Measurements from ENCODE around the gene YWHAQ.

YWHAQ gene

GRCh38 chr2:9649261-9649660 is 18.5 kb upstream of the YWHAQ start:
- Histone ChIP-seq H3K27me3 (ENCODE audit: insufficient read depth, low read depth, severe bottlenecking) (no peaks in the 10 kb centered on the region), H3K4me3 (ENCODE audit: low read depth, low read length) (no peak overlapping the region), H3K36me3 (no peaks in the 10 kb centered on the region), H3K27ac (no peak overlapping the region; the same call in 1 of the 2 replicates), H3K9me3 (ENCODE audit: severe bottlenecking) (no peaks in the 10 kb centered on the region)
- no peak for DNase-seq
- TF ChIP-seq CTCF (IDR thresholded peaks at IDR 0.05; ENCODE audit: low read depth, low read length) = no peak

GRCh38 chr2:9648821-9649220 is 18.0 kb upstream of the YWHAQ start:
- no peak for DNase-seq
- no peak overlapping the region for H3K4me3 ChIP-seq (ENCODE audit: low read depth, low read length)

GRCh38 chr2:9647884-9648283 is 17.1 kb upstream of the YWHAQ start:
- Histone ChIP-seq H3K36me3 (no peaks in the 10 kb centered on the region), H3K27me3 (ENCODE audit: insufficient read depth, low read depth, severe bottlenecking) (no peaks in the 10 kb centered on the region), H3K4me3 (ENCODE audit: low read depth, low read length) (no peak overlapping the region), H3K9me3 (ENCODE audit: severe bottlenecking) (no peaks in the 10 kb centered on the region), H3K27ac (no peak overlapping the region)
- no peak for TF ChIP-seq CTCF (IDR thresholded peaks at IDR 0.05; ENCODE audit: low read depth, low read length)
- no peak for DNase-seq

More at GRCh38 chr2:9648821-9649220, 18.0 kb upstream of the YWHAQ start:
- H3K27ac ChIP-seq = no peak overlapping the region; the same call in 1 of the 2 replicates
- no peaks in the 10 kb centered on the region for H3K27me3 ChIP-seq (ENCODE audit: insufficient read depth, low read depth, severe bottlenecking)
- TF ChIP-seq CTCF (IDR thresholded peaks at IDR 0.05; ENCODE audit: low read depth, low read length) = no peak
- H3K36me3 ChIP-seq = no peaks in the 10 kb centered on the region
- H3K9me3 ChIP-seq (ENCODE audit: severe bottlenecking) = no peaks in the 10 kb centered on the region

GRCh38 chr2:9646196-9647030 is 15.6 kb upstream of the YWHAQ start:
- Histone ChIP-seq H3K36me3 (no peaks in the 10 kb centered on the region), H3K4me3 (ENCODE audit: low read depth, low read length) (no peak overlapping the region), H3K27me3 (ENCODE audit: insufficient read depth, low read depth, severe bottlenecking) (no peaks in the 10 kb centered on the region), H3K9me3 (ENCODE audit: severe bottlenecking) (no peaks in the 10 kb centered on the region), H3K27ac (no peak overlapping the region)
- no peak for TF ChIP-seq CTCF (IDR thresholded peaks at IDR 0.05; ENCODE audit: low read depth, low read length)
- DNase-seq = no peak

GRCh38 chr2:9644603-9645002 is 13.8 kb upstream of the YWHAQ start:
- Histone ChIP-seq H3K4me3 (ENCODE audit: low read depth, low read length) (no peak overlapping the region), H3K27ac (no peak overlapping the region), H3K27me3 (ENCODE audit: insufficient read depth, low read depth, severe bottlenecking) (no peaks in the 10 kb centered on the region), H3K36me3 (no peaks in the 10 kb centered on the region), H3K9me3 (ENCODE audit: severe bottlenecking) (no peaks in the 10 kb centered on the region)
- TF ChIP-seq CTCF (IDR thresholded peaks at IDR 0.05; ENCODE audit: low read depth, low read length) = no peak
- no peak for DNase-seq

GRCh38 chr2:9644021-9644420 is 13.2 kb upstream of the YWHAQ start:
- no peaks in the 10 kb centered on the region for H3K36me3 ChIP-seq

More at GRCh38 chr2:9644021-9644420, 13.2 kb upstream of the YWHAQ start:
- no peak for TF ChIP-seq CTCF (IDR thresholded peaks at IDR 0.05; ENCODE audit: low read depth, low read length)
- Histone ChIP-seq H3K9me3 (ENCODE audit: severe bottlenecking) (no peaks in the 10 kb centered on the region), H3K4me3 (ENCODE audit: low read depth, low read length) (no peak overlapping the region), H3K27me3 (ENCODE audit: insufficient read depth, low read depth, severe bottlenecking) (no peaks in the 10 kb centered on the region), H3K27ac (no peak overlapping the region)
- no peak for DNase-seq

All from WERI-Rb-1 (cell line).